Heart left ventricle (tissue), 16 donors: ENCODE measurements around the gene DNAJC28. TPM values are rescaled to one million over a fixed set of nuclear protein-coding genes. Genes with fewer than 3 reads are reported as not detected.

Experiments used
- ATAC-seq, 4 donors: fragments of 200-7000 bp; cut with Tn5 transposase; one replicate each; pipeline ENCODE4 v1.9.1; 2020 to 2022; ENCODE audit warnings: moderate library complexity in 4 of 4, mild to moderate bottlenecking in 3 of 4, moderate number of reproducible peaks in 1 of 4
- DNase-seq, 5 donors: peaks; one replicate each; pipeline ENCODE4 v3.0.0-alpha.2; 2020
- H3K27ac ChIP-seq, 12 donors: fragments of 200-600 bp; sonication (generic) in 4 of 12; one replicate each; pipeline versions ENCODE4 v1.5.0 to v1.8.0; 2016 to 2022; ENCODE audit warnings: mild to moderate bottlenecking in 2 of 12
- H3K27me3 ChIP-seq, 9 donors: fragments of 200-600 bp; sonication (generic) in 2 of 9; one replicate each; pipeline versions ENCODE4 v1.5.1 to v1.8.0; 2016 to 2022; ENCODE audit warnings: mild to moderate bottlenecking in 3 of 9
- H3K36me3 ChIP-seq, 9 donors: fragments of 200-600 bp; sonication (generic) in 2 of 9; one replicate each; pipeline versions ENCODE4 v1.5.0 to v1.8.0; 2018 to 2022; ENCODE audit warnings: mild to moderate bottlenecking in 2 of 9
- H3K4me1 ChIP-seq, 12 donors: fragments of 200-600 bp; sonication (generic) in 4 of 12; one replicate each; pipeline versions ENCODE4 v1.5.0 to v1.8.0; 2016 to 2022; ENCODE audit warnings: mild to moderate bottlenecking in 3 of 12
- H3K4me3 ChIP-seq, 12 donors: fragments of 200-600 bp; sonication (generic) in 4 of 12; one replicate each; pipeline versions ENCODE4 v1.5.0 to v1.8.0; 2017 to 2022; ENCODE audit warnings: mild to moderate bottlenecking in 9 of 12, moderate library complexity in 4 of 12
- H3K9me3 ChIP-seq, 12 donors: fragments of 200-600 bp; sonication (generic) in 4 of 12; one replicate each; pipeline versions ENCODE4 v1.5.0 to v1.8.0; 2016 to 2022; ENCODE audit warnings: mild to moderate bottlenecking in 1 of 12
- CTCF ChIP-seq, 12 donors: fragments of 200-600 bp; sonication (generic) in 4 of 12; IDR thresholded peaks; one replicate each; pipeline versions ENCODE4 v1.5.0 to v1.8.0; 2018 to 2022; ENCODE audit warnings: antibody characterized with exemption in 12 of 12, mild to moderate bottlenecking in 5 of 12
- POLR2A ChIP-seq, 2 donors: fragments of 450-650 bp; IDR thresholded peaks; one replicate each; pipeline ENCODE4 v1.6.1; 2017; ENCODE audit warnings: antibody characterized with exemption in 2 of 2, mild to moderate bottlenecking in 2 of 2, moderate library complexity in 2 of 2
- WGBS, 4 donors: extraction: QIAGEN DNeasy Blood & Tissue Kit in 2 of 4; methylation state at CpG; one replicate each; pipeline versions ENCODE4 v1.1.5 to v1.1.7; 2013 to 2018; 5-methylcytosine and 5-hydroxymethylcytosine counted together
- intact Hi-C, 10 donors: fragments of 100-400 bp; cut with DNase I; formaldehyde crosslinking; loops; one replicate each; pipeline versions ENCODE4 v1.11.1 to v1.14.2; 2022
- polyA plus RNA-seq, 2 donors: library from polyadenylated mRNA; stranded (reverse); fragments of 200-250 nt; gene quantifications; one replicate each; pipeline ENCODE4 v1.2.3, GENCODE V29; 2013
- total RNA-seq, 9 donors: library from RNA; depleted of rRNA in 2 of 9; stranded (reverse); fragments of >200 nt in 2 of 9; fragmentation: NEBNext Ultra II Directional in 3 of 9; extraction: Animal tissue kit (Norgen Biotek cat#: 25700) in 3 of 9; gene quantifications; one replicate each; pipeline versions ENCODE4 v1.1.0 to v1.2.4, GENCODE V29; 2016 to 2023
- donor health status: ischemic (EF 13 %, LVEDD 7.1; RV severe dilation, severe dysfunction).
- donor health status: healthy with polysubstance abuse.
- donor health status: DM: no; HTN: yes; CAD: no.
- donor health status: DM: no; HTN: no; CAD: no.
- donor health status: ischemic (EF 25% LVEDD 6.9; RV normal size, moderate dysfunction).
- donor health status: ischemic (EF 25% LVEDD 5.7; RV mildly dilated, moderate dysfunction).
- donor health status: healthy.
- donor health status: DM: yes; HTN: yes; CAD: no.
- donor health status: ischemic (EF 35%, LVEDD 5.7; RV mildly dilated, moderate dysfunction).
- donor health status: nonischemic (EF 11% LVEDD 7.7; RV severe dilation, severe dysfunction).
- donor health status: DM: yes; HTN: yes; CAD: no.
- donor health status: PGD.
- donor health status: ischemic (EF 29% LVEDD 5.4; RV normal size, mild dysfunction).
- donor health status: nonischemic (EF 23%, LVEDD 6.1; RV moderate dilation, normal function).

Gene DNAJC28
- total and polyA plus RNA-seq, 11 donors, result 2.5 to 10.3 (median 5.8) TPM

GRCh38 chr21:33495743-33496142 is 4.2 kb upstream of the DNAJC28 start:
- H3K4me1 ChIP-seq, result peaks cover 0 to 13% (median 3%) of the 10 kb centered on the region in 12 donors
- H3K36me3 ChIP-seq, result no peaks in the 10 kb centered on the region
- 42 to 59% (median 49%) methylated on average over 4 of the region's 4 CpGs for WGBS, 4 donors
- no peak for TF ChIP-seq POLR2A (IDR thresholded peaks at IDR 0.05)
- TF ChIP-seq CTCF (IDR thresholded peaks at IDR 0.05), result no peak
- H3K4me3 ChIP-seq, result no peak overlapping the region
- no peaks in the 10 kb centered on the region for H3K9me3 ChIP-seq
- H3K27ac ChIP-seq, result no peak overlapping the region
- ATAC-seq (no peak), DNase-seq (no peak)
- H3K27me3 ChIP-seq, result no peaks in the 10 kb centered on the region
- intact Hi-C loops, result no loop called here

- Histone ChIP-seq H3K27me3 (no peaks in the 10 kb centered on the region), H3K9me3 (no peaks in the 10 kb centered on the region), H3K27ac (peak overlapping the region in 1 of 12 donors; percentile 49), H3K4me3 (no peak overlapping the region), H3K4me1 (peaks cover 0 to 16% (median 6%) of the 10 kb centered on the region in 12 donors), H3K36me3 (no peaks in the 10 kb centered on the region)
- TF ChIP-seq POLR2A (IDR thresholded peaks at IDR 0.05) (no peak), CTCF (IDR thresholded peaks at IDR 0.05) (no peak)
- no peak for ATAC-seq
- WGBS, 4 donors, result 78 to 90% (median 83%) methylated on average over 3 of the region's 3 CpGs
- intact Hi-C loops, result loop anchor here in 1 of 10 donors (5.0 kb wide), 1 partner anchor 49 kb away; the partner anchor contains the start of genes GART and SON
- DNase-seq, result no peak
Measured at GRCh38 chr21:33493756-33494155, 2.2 kb upstream of the DNAJC28 start.

GRCh38 chr21:33492571-33492970 is 1.1 kb upstream of the DNAJC28 start:
- peak overlapping the region in 2 of 12 donors; percentile 88 to 89 for H3K27ac ChIP-seq
- H3K4me3 ChIP-seq, result no peak overlapping the region
- H3K36me3 ChIP-seq, result no peaks in the 10 kb centered on the region
- no peak for DNase-seq
- intact Hi-C loops, result loop anchor here in 1 of 10 donors (5.0 kb wide), 1 partner anchor 50 kb away; the partner anchor contains the start of genes GART and SON
- no peak for TF ChIP-seq CTCF (IDR thresholded peaks at IDR 0.05)
- TF ChIP-seq POLR2A (IDR thresholded peaks at IDR 0.05), result no peak
- ATAC-seq, result no peak
- peaks cover 0 to 16% (median 6%) of the 10 kb centered on the region in 12 donors for H3K4me1 ChIP-seq
- WGBS, 4 donors, result 62 to 76% (median 73%) methylated on average over 2 of the region's 2 CpGs
- H3K9me3 ChIP-seq, result no peaks in the 10 kb centered on the region
- H3K27me3 ChIP-seq, result no peaks in the 10 kb centered on the region

- no peaks in the 10 kb centered on the region for H3K36me3 ChIP-seq
- WGBS, 4 donors, result 12 to 15% (median 13%) methylated on average over 12 of the region's 12 CpGs
- TF ChIP-seq POLR2A (IDR thresholded peaks at IDR 0.05), result no peak
- no peaks in the 10 kb centered on the region for H3K9me3 ChIP-seq
- no peaks in the 10 kb centered on the region for H3K27me3 ChIP-seq
- ATAC-seq, result peak in 2 of 4 donors; percentile 3 to 5
- H3K4me3 ChIP-seq, result peak overlapping the region; percentile 48 to 91 (median 66)
- H3K4me1 ChIP-seq, result peaks cover 0 to 16% (median 6%) of the 10 kb centered on the region in 12 donors
- peak overlapping the region; percentile 53 to 89 (median 81) for H3K27ac ChIP-seq
- no peak for DNase-seq
- intact Hi-C loops, result loop anchor here in 1 of 10 donors (5.0 kb wide), 1 partner anchor 51 kb away; the partner anchor contains the start of genes GART and SON
Measured at GRCh38 chr21:33490991-33491372, 534 bp downstream of the DNAJC28 start.

GRCh38 chr21:33488936-33489335 is 2.6 kb downstream of the DNAJC28 start:
- no peak for ATAC-seq

More at GRCh38 chr21:33488936-33489335, 2.6 kb downstream of the DNAJC28 start:
- H3K27ac ChIP-seq, result no peak overlapping the region
- no peak overlapping the region for H3K4me3 ChIP-seq
- WGBS, 4 donors, result 89 to 94% (median 93%) methylated on average over 4 of the region's 4 CpGs
- no peaks in the 10 kb centered on the region for H3K36me3 ChIP-seq
- DNase-seq, result no peak
- H3K27me3 ChIP-seq, result no peaks in the 10 kb centered on the region
- no peaks in the 10 kb centered on the region for H3K9me3 ChIP-seq
- intact Hi-C loops, result no loop called here
- peaks cover 0 to 16% (median 6%) of the 10 kb centered on the region in 12 donors for H3K4me1 ChIP-seq
- TF ChIP-seq POLR2A (IDR thresholded peaks at IDR 0.05) (no peak), CTCF (IDR thresholded peaks at IDR 0.05) (no peak)
